Heart right ventricle (tissue), 16 donors: ENCODE measurements around the gene PDLIM4. TPM values are rescaled to one million over a fixed set of nuclear protein-coding genes. Genes with fewer than 3 reads are reported as not detected.

Experiments
- ATAC-seq, 8 donors: fragments of 200-7000 bp; cut with Tn5 transposase; one replicate each; pipeline ENCODE4 v1.9.1; 2020; ENCODE audit warnings: mild to moderate bottlenecking in 8 of 8, moderate library complexity in 8 of 8, moderate number of reproducible peaks in 1 of 8
- DNase-seq, 2 donors: peaks; one replicate each; pipeline ENCODE4 v3.0.0-alpha.2; 2020
- H3K27ac ChIP-seq, 10 donors: fragments of 200-600 bp; sonication (generic) in 2 of 10; one replicate each; pipeline versions ENCODE4 v1.5.0 to v1.8.0; 2020 to 2022; ENCODE audit warnings: mild to moderate bottlenecking in 3 of 10
- H3K27me3 ChIP-seq, 7 donors: fragments of 200-600 bp; one replicate each; pipeline ENCODE4 v1.8.0; 2021 to 2022; ENCODE audit warnings: mild to moderate bottlenecking in 2 of 7
- H3K36me3 ChIP-seq, 9 donors: fragments of 200-600 bp; sonication (generic) in 1 of 9; one replicate each; pipeline versions ENCODE4 v1.5.0 to v1.8.0; 2020 to 2022; ENCODE audit warnings: mild to moderate bottlenecking in 2 of 9
- H3K4me1 ChIP-seq, 9 donors: fragments of 200-600 bp; sonication (generic) in 1 of 9; one replicate each; pipeline versions ENCODE4 v1.5.0 to v1.8.0; 2020 to 2022; ENCODE audit warnings: mild to moderate bottlenecking in 4 of 9
- H3K4me3 ChIP-seq, 10 donors: fragments of 200-600 bp; sonication (generic) in 2 of 10; one replicate each; pipeline versions ENCODE4 v1.5.0 to v1.8.0; 2020 to 2022; ENCODE audit warnings: mild to moderate bottlenecking in 7 of 10, moderate library complexity in 2 of 10
- H3K9me3 ChIP-seq, 11 donors: fragments of 200-600 bp in 10 of 11; sonication (generic) in 2 of 11; one replicate each; pipeline versions ENCODE4 v1.5.0 to v1.8.0; 2013 to 2022; ENCODE audit warnings: mild to moderate bottlenecking in 2 of 11, control low read depth in 1 of 11, moderate library complexity in 1 of 11
- WGBS, 2 donors: extraction: QIAGEN DNeasy Blood & Tissue Kit; methylation state at CpG; one replicate each; pipeline ENCODE4 v1.1.7; 2013; ENCODE audit warnings: inconsistent platforms in 1 of 2; 5-methylcytosine and 5-hydroxymethylcytosine counted together
- intact Hi-C, 10 donors: fragments of 100-400 bp; cut with DNase I; formaldehyde crosslinking; loops; one replicate each; pipeline versions ENCODE4 v1.11.1 to v1.14.2; 2022
- polyA plus RNA-seq, 2 donors: library from polyadenylated mRNA; stranded (reverse); fragments of 200-250 nt; gene quantifications; one replicate each; pipeline ENCODE4 v1.2.3, GENCODE V29; 2013
- total RNA-seq, 10 donors: library from RNA; stranded (reverse); fragmentation: NEBNext Ultra II Directional in 3 of 10; extraction: Animal tissue kit (Norgen Biotek cat#: 25700) in 3 of 10; gene quantifications; one replicate each; pipeline versions ENCODE4 v1.2.1 to v1.2.4, GENCODE V29; 2021 to 2023
- TF ChIP-seq, protein P1 (sequence below), 9 donors: fragments of 200-600 bp; sonication (generic) in 2 of 9; IDR thresholded peaks; one replicate each; pipeline versions ENCODE4 v1.5.0 to v1.8.0; 2021 to 2022; ENCODE audit warnings: antibody characterized with exemption in 9 of 9, mild to moderate bottlenecking in 5 of 9, moderate library complexity in 1 of 9
- donor health status: Arrhythmogenic right ventricular cardiomyopathy.
- donor health status: ischemic (EF 13 %, LVEDD 7.1; RV severe dilation, severe dysfunction).
- donor health status: healthy with polysubstance abuse.
- donor health status: DM: no; HTN: yes; CAD: no.
- donor health status: DM: no; HTN: no; CAD: no.
- donor health status: ischemic (EF 25% LVEDD 6.9; RV normal size, moderate dysfunction).
- donor health status: ischemic (EF 25% LVEDD 5.7; RV mildly dilated, moderate dysfunction).
- donor health status: healthy.
- donor health status: DM: yes; HTN: yes; CAD: no.
- donor health status: Ischemic cardiomyopathy.
- donor health status: ischemic (EF 35%, LVEDD 5.7; RV mildly dilated, moderate dysfunction).
- donor health status: nonischemic (EF 11% LVEDD 7.7; RV severe dilation, severe dysfunction).
- donor health status: DM: yes; HTN: yes; CAD: no.
- donor health status: PGD.
- donor health status: ischemic (EF 29% LVEDD 5.4; RV normal size, mild dysfunction).
- donor health status: nonischemic (EF 23%, LVEDD 6.1; RV moderate dilation, normal function).

PDLIM4 gene
- total and polyA plus RNA-seq, 12 donors = 2.1 to 15.3 (median 3.6) TPM

DNA sequence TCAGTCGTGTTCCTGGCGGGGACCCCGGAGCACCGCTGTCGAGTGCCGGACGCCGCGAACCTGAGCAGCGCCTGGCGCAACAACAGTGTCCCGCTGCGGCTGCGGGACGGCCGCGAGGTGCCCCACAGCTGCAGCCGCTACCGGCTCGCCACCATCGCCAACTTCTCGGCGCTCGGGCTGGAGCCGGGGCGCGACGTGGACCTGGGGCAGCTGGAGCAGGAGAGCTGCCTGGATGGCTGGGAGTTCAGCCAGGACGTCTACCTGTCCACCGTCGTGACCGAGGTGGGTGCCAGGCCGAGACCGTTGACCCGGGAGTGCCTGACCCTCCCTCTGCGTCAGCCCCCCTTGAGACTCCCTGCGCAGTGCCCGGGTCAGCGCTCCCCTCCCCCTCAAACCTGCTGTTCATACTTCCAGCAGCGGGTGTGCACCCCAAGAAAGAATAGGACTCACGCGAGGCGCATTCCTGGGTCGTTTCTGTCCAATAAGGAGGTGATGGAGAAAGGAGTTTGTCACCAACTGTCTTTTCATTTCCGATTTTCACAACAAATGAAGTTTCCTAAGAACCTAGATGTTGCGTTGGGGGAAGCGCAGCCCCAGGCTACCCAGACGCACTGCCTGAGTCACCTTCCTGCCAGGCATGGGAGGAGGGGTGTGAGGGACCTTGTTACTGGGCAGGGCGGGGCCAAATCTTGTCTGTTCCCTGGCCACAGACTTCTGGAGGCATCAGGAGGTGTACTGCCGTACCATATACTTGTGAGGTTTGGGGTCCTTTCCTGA lies 37.4 kb downstream of the PDLIM4 start:
- no peaks in the 10 kb centered on the region for H3K36me3 ChIP-seq
- H3K9me3 ChIP-seq = no peaks in the 10 kb centered on the region
- TF ChIP-seq, protein P1, sequence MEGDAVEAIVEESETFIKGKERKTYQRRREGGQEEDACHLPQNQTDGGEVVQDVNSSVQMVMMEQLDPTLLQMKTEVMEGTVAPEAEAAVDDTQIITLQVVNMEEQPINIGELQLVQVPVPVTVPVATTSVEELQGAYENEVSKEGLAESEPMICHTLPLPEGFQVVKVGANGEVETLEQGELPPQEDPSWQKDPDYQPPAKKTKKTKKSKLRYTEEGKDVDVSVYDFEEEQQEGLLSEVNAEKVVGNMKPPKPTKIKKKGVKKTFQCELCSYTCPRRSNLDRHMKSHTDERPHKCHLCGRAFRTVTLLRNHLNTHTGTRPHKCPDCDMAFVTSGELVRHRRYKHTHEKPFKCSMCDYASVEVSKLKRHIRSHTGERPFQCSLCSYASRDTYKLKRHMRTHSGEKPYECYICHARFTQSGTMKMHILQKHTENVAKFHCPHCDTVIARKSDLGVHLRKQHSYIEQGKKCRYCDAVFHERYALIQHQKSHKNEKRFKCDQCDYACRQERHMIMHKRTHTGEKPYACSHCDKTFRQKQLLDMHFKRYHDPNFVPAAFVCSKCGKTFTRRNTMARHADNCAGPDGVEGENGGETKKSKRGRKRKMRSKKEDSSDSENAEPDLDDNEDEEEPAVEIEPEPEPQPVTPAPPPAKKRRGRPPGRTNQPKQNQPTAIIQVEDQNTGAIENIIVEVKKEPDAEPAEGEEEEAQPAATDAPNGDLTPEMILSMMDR (IDR thresholded peaks at IDR 0.05) = no peak
- intact Hi-C loops = loop anchor here in 7 of 10 donors (5.0 to 10.0 kb wide), 5 partner anchors 67 to 200 kb away; partner anchors contain the start of genes IRF1 (in 5 of the 7), P4HA2 (in 2 of the 7) and SLC22A5 (in 1 of the 7)
- H3K27ac ChIP-seq = peak overlapping the region; percentile 83 to 100 (median 98)
- no peaks in the 10 kb centered on the region for H3K27me3 ChIP-seq
- 9 to 11% methylated on average over 50 of the region's 50 CpGs for WGBS, 2 donors
- peaks cover 5 to 39% (median 35%) of the 10 kb centered on the region in 9 donors for H3K4me1 ChIP-seq
- peak overlapping the region; percentile 18 to 83 (median 70) for H3K4me3 ChIP-seq
- peak; percentile 36 to 53 for DNase-seq
- ATAC-seq = peak in 5 of 8 donors; percentile 2 to 30 (median 9)

DNA sequence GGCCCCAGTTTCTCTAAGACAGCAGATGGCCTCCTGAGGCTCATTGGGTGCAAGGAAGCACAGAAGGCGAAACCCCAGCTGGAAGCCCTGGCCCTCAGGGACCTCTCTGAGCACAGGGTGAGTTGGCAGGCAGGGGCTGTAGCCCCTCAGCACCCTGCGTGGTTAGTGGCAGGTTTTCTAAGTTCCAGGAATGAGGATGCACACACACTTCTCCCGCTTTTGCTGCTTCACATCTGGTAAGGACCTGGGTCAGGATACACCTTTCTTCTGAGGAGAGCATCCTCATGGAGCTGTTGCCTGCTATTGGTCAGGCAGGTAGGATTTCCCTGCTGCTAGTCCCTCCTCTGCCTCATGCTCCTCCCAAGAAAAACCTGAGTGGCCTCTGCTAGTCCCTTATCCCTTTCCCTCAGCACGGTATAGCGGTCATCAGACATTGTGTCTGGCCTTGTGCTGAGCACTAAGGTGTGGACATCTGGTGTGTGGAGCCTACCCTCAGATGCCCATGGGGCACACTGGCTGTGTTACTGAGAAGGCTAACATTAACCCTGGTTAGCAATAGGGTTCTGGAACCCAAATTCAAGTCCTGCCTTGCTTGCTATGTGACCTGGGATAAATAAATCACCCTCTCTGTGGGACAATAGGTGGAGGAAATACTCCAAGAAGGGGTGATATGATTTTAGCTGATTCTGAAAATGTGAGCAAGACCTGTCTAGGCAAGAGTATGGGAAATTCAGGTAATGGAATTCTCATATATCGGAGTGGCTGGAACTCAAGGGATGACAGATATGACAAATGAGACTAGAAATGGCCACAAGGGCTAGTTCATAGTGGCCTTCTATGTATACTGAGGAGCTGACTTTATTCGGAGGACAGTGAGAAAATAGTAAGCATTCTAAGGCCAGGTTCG lies 38.3 kb downstream of the PDLIM4 start:
- WGBS, 2 donors = 89 to 93% methylated on average over 8 of the region's 8 CpGs
- H3K4me1 ChIP-seq = peaks cover 6 to 43% (median 40%) of the 10 kb centered on the region in 9 donors
- intact Hi-C loops = loop anchor here in 5 of 10 donors (5.0 to 10.0 kb wide), 2 partner anchors 67 to 199 kb away; partner anchors contain the start of gene IRF1 (in 5 of the 5)
- ATAC-seq (no peak), DNase-seq (no peak)
- peak overlapping the region in 8 of 10 donors; percentile 63 to 83 (median 71) for H3K4me3 ChIP-seq
- H3K27ac ChIP-seq = peak overlapping the region in 7 of 10 donors; percentile 12 to 100 (median 98)
- TF ChIP-seq, protein P1 (IDR thresholded peaks at IDR 0.05) = no peak
- no peaks in the 10 kb centered on the region for H3K27me3 ChIP-seq
- no peaks in the 10 kb centered on the region for H3K9me3 ChIP-seq
- H3K36me3 ChIP-seq = no peaks in the 10 kb centered on the region

DNA sequence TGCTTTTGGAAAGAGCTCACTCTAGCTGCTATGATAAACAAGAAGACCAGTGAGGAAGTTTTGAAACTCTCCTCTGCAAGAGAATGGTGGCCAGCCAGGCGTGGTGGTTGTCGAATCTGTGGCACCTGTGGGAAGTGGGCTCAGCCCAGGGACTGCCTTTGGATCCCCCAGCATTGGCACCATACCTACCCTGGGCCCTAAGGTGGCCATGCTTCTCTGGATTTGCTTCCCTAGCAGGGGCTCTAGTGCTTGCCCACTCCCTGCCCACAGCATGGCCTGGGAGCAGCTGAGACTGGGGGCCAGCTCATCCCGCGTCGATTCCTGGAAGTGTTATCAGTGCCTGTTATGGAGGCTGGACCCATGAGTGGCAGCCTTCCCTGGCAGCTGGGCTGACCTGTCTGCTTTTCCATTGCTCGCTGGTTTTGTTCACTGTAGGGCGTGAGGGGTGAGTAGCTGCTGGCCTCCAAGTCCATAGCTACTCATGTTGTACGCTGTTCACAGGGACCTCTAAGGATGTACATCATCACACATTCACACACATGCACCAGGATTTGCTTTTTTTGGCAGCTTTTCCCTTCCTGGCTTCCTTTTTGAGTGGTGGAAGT lies 39.0 kb downstream of the PDLIM4 start:
- peak in 1 of 8 donors; percentile 2 for ATAC-seq
- Histone ChIP-seq H3K27ac (peak overlapping the region in 8 of 10 donors; percentile 12 to 99 (median 78)), H3K27me3 (no peaks in the 10 kb centered on the region), H3K4me1 (peaks cover 11 to 50% (median 48%) of the 10 kb centered on the region in 9 donors), H3K36me3 (no peaks in the 10 kb centered on the region), H3K4me3 (peak overlapping the region in 1 of 10 donors; percentile 71), H3K9me3 (no peaks in the 10 kb centered on the region)
- TF ChIP-seq, protein P1 (IDR thresholded peaks at IDR 0.05) = no peak
- 63% methylated on average over 8 of the region's 8 CpGs for WGBS, 2 donors
- peak in 1 of 2 donors; percentile 41 for DNase-seq
- intact Hi-C loops = loop anchor here in 5 of 10 donors (5.0 to 10.0 kb wide), 2 partner anchors 66 to 198 kb away; partner anchors contain the start of gene IRF1 (in 5 of the 5)
